GM21528 (cell line): ENCODE results near the gene VPS50.

Experiments
- ATAC-seq: cut with Tn5 transposase; IDR thresholded peaks from one replicate; pipeline ENCODE4 v1.9.1; 2021; ENCODE audit warnings: mild to moderate bottlenecking, moderate library complexity; ENCODE audit not compliant: unreplicated experiment, low FRiP score

VPS50 gene

GRCh38 chr7:93235541-93235940 is 3.4 kb downstream of the VPS50 start:
- no peak for ATAC-seq

GRCh38 chr7:93238131-93238530 is 6.0 kb downstream of the VPS50 start:
- ATAC-seq: no peak

- ATAC-seq: no peak
Observed at GRCh38 chr7:93238748-93239147, 6.6 kb downstream of the VPS50 start.

- ATAC-seq: no peak
Observed at GRCh38 chr7:93239824-93240223, 7.7 kb downstream of the VPS50 start.

- ATAC-seq: no peak
Observed at GRCh38 chr7:93242106-93242505, 9.9 kb downstream of the VPS50 start.

- no peak for ATAC-seq
Observed at GRCh38 chr7:93245525-93246432, 13.6 kb downstream of the VPS50 start.

GRCh38 chr7:93249491-93250148 is 17.5 kb downstream of the VPS50 start:
- no peak for ATAC-seq

GRCh38 chr7:93258661-93259060 is 26.5 kb downstream of the VPS50 start:
- ATAC-seq: no peak

- no peak for ATAC-seq
Observed at GRCh38 chr7:93262535-93262934, 30.4 kb downstream of the VPS50 start.

- ATAC-seq: no peak
Observed at GRCh38 chr7:93265220-93265619, 33.1 kb downstream of the VPS50 start.

- no peak for ATAC-seq
Observed at GRCh38 chr7:93279541-93279940, 47.4 kb downstream of the VPS50 start.

- no peak for ATAC-seq
Observed at GRCh38 chr7:93284908-93285307, 52.7 kb downstream of the VPS50 start.

GRCh38 chr7:93293229-93293628 is 61.1 kb downstream of the VPS50 start:
- ATAC-seq: no peak

GRCh38 chr7:93298206-93298605 is 66.0 kb downstream of the VPS50 start:
- no peak for ATAC-seq

- no peak for ATAC-seq
Observed at GRCh38 chr7:93298671-93299070, 66.5 kb downstream of the VPS50 start.

GRCh38 chr7:93301736-93302135 is 69.6 kb downstream of the VPS50 start:
- no peak for ATAC-seq

GRCh38 chr7:93307131-93307660 is 75.0 kb downstream of the VPS50 start:
- ATAC-seq: no peak

GRCh38 chr7:93307943-93308342 is 75.8 kb downstream of the VPS50 start:
- ATAC-seq: no peak

- no peak for ATAC-seq
Observed at GRCh38 chr7:93310346-93310745, 78.2 kb downstream of the VPS50 start.

GRCh38 chr7:93314449-93314848 is 82.3 kb downstream of the VPS50 start:
- no peak for ATAC-seq

GRCh38 chr7:93315896-93316295 is 83.7 kb downstream of the VPS50 start:
- no peak for ATAC-seq

- no peak for ATAC-seq
Observed at GRCh38 chr7:93316730-93317129, 84.6 kb downstream of the VPS50 start.
